ENCODE results near the gene MAGEA4. TPM values are rescaled to one million over a fixed set of nuclear protein-coding genes. Genes with fewer than 3 reads are reported as not detected.

Gene MAGEA4
- total and polyA plus RNA-seq, 2 donors (not counting 3 experiments of a cell fraction or from before 2014, with no cell fraction given) = not detected

- H3K4me1 ChIP-seq (ENCODE audit: control insufficient read depth, extremely low read depth, insufficient read depth, low read length) = no peaks in the 10 kb centered on the region
- CTCF ChIA-PET = no interaction called here
- intact Hi-C loops (cut with micrococcal nuclease) = no loop called here
- no peak overlapping the region for H3K9ac ChIP-seq (replicated peaks; ENCODE audit: extremely low read depth, insufficient read depth, low read length)
- POLR2A ChIA-PET = interaction anchor here (0.5 kb wide), 1 partner anchor 63 kb away, joined by 6 read pairs; no protein-coding TSS in a partner anchor
- dilution Hi-C loops (cut with MboI; ENCODE audit: extremely low pct_ligation_motif_present, low sequenced_read_pairs) = no loop called here
- no peaks in the 10 kb centered on the region for H4K20me1 ChIP-seq (replicated peaks; ENCODE audit: control insufficient read depth, extremely low read depth, insufficient read depth, low read length)
- no peak for TF ChIP-seq FOS (IDR thresholded peaks at IDR 0.05; ENCODE audit: borderline replicate concordance, insufficient read depth, low read length)
- no peak for TF ChIP-seq CTCF (IDR thresholded peaks at IDR 0.05; ENCODE audit: extremely low read depth in 1 of 2, insufficient read depth in 1 of 2, low read depth in 1 of 2, low read length in 2 of 2)
- no peak for TF ChIP-seq POLR2A (IDR thresholded peaks at IDR 0.05; ENCODE audit: low read depth, low read length)
- no peak for TF ChIP-seq GATA2 (IDR thresholded peaks at IDR 0.05; ENCODE audit: insufficient read depth, insufficient read length, low read depth, low read length)
- no peak for TF ChIP-seq JUN (IDR thresholded peaks at IDR 0.05; ENCODE audit: borderline replicate concordance, insufficient read depth, insufficient read length, low read depth)
- FAIRE-seq = no peak
- H3K9me1 ChIP-seq (replicated peaks; ENCODE audit: control insufficient read depth, extremely low read depth, insufficient read depth, low read length) = no peaks in the 10 kb centered on the region
- no peaks in the 10 kb centered on the region for H3K79me2 ChIP-seq (ENCODE audit: control insufficient read depth, insufficient read depth, low read length)
- DNase-seq (ENCODE audit: low read depth, low spot score) = no peak
- no peaks in the 10 kb centered on the region for H3K36me3 ChIP-seq (ENCODE audit: control insufficient read depth in 2 of 2, extremely low read depth in 1 of 2, insufficient read depth in 2 of 2, low read length in 2 of 2)
- H3K27me3 ChIP-seq (ENCODE audit: control insufficient read depth in 2 of 2, insufficient read depth in 2 of 2, low read length in 2 of 2) = no peaks in the 10 kb centered on the region
- BruUV-seq (replicated peaks) = no TSS peak
- no peak overlapping the region for H3K4me2 ChIP-seq (ENCODE audit: insufficient read depth, low read length)
- no peaks in the 10 kb centered on the region for H3K9me3 ChIP-seq (replicated peaks; ENCODE audit: control insufficient read depth, insufficient read depth, low read length)
- no peak overlapping the region for H3K27ac ChIP-seq (ENCODE audit: insufficient read depth, low read depth, low read length)
- H3K4me3 ChIP-seq (replicated peaks in 1 of 3; ENCODE audit: insufficient read depth in 1 of 3, low read depth in 1 of 3, low read length in 3 of 3) = no peak overlapping the region
- no peak overlapping the region for H2AFZ ChIP-seq (ENCODE audit: low read depth, low read length)
Observed at GRCh38 chrX:151919610-151920009, 6.9 kb downstream of the MAGEA4 start.

DNA sequence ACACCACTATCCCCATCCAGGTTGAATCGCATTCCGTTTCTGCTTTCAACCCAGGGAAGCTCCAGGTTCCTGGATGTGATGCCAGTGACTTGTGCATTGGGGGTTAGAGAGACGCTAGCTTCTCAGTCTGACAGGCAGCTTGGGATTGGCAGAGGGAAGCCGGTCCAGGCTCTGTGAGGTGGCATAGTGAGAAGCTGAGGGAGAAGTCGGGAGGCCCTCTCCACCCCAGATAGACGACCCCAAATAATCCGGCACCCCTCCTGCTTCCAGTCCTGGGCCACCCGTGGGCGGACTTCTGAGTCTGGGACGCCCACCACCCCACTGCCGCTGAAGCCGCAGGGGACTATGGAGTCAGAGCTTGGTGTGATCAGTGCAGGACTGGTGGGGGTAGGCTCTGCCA is 7.4 kb downstream of the MAGEA4 start:
- DNase-seq (ENCODE audit: low read depth, low spot score) (no peak), FAIRE-seq (no peak)
- H3K27ac ChIP-seq (ENCODE audit: insufficient read depth, low read depth, low read length) = no peak overlapping the region
- TF ChIP-seq MAX (IDR thresholded peaks at IDR 0.05; ENCODE audit: insufficient read depth, insufficient read length) (no peak), FOS (IDR thresholded peaks at IDR 0.05; ENCODE audit: borderline replicate concordance, insufficient read depth, low read length) (no peak), JUN (IDR thresholded peaks at IDR 0.05; ENCODE audit: borderline replicate concordance, insufficient read depth, insufficient read length, low read depth) (no peak), EZH2 (IDR thresholded peaks at IDR 0.05; ENCODE audit: borderline replicate concordance, low read depth, low read length, severe bottlenecking) (no peak), GATA2 (IDR thresholded peaks at IDR 0.05; ENCODE audit: insufficient read depth, insufficient read length, low read depth, low read length) (no peak), POLR2A (IDR thresholded peaks at IDR 0.05; ENCODE audit: low read depth, low read length) (no peak), POLR2AphosphoS5 (IDR thresholded peaks at IDR 0.05; ENCODE audit: insufficient read depth, low read depth, low read length) (no peak), CTCF (IDR thresholded peaks at IDR 0.05; ENCODE audit: extremely low read depth in 1 of 2, insufficient read depth in 1 of 2, low read depth in 1 of 2, low read length in 2 of 2) (no peak), MYC (IDR thresholded peaks at IDR 0.05; ENCODE audit: low read depth, low read length) (no peak)
- H3K4me1 ChIP-seq (ENCODE audit: control insufficient read depth, extremely low read depth, insufficient read depth, low read length) = no peaks in the 10 kb centered on the region
- H3K79me2 ChIP-seq (ENCODE audit: control insufficient read depth, insufficient read depth, low read length) = no peaks in the 10 kb centered on the region
- dilution Hi-C loops (cut with MboI; ENCODE audit: extremely low pct_ligation_motif_present, low sequenced_read_pairs) (no loop called here), intact Hi-C loops (cut with micrococcal nuclease) (no loop called here)
- H3K36me3 ChIP-seq (ENCODE audit: control insufficient read depth in 2 of 2, extremely low read depth in 1 of 2, insufficient read depth in 2 of 2, low read length in 2 of 2) = no peaks in the 10 kb centered on the region
- no peaks in the 10 kb centered on the region for H3K27me3 ChIP-seq (ENCODE audit: control insufficient read depth in 2 of 2, insufficient read depth in 2 of 2, low read length in 2 of 2)
- no peaks in the 10 kb centered on the region for H3K9me1 ChIP-seq (replicated peaks; ENCODE audit: control insufficient read depth, extremely low read depth, insufficient read depth, low read length)
- H2AFZ ChIP-seq (ENCODE audit: low read depth, low read length) = no peak overlapping the region
- H3K4me3 ChIP-seq (replicated peaks in 1 of 3; ENCODE audit: insufficient read depth in 1 of 3, low read depth in 1 of 3, low read length in 3 of 3) = no peak overlapping the region
- no TSS peak for BruUV-seq (replicated peaks)
- no peak overlapping the region for H3K4me2 ChIP-seq (ENCODE audit: insufficient read depth, low read length)
- H3K9ac ChIP-seq (replicated peaks; ENCODE audit: extremely low read depth, insufficient read depth, low read length) = no peak overlapping the region
- ChIA-PET CTCF (no interaction called here), POLR2A (interaction anchor here (0.5 kb wide), 1 partner anchor 62 kb away, joined by 6 read pairs; no protein-coding TSS in a partner anchor)
- H3K9me3 ChIP-seq (replicated peaks; ENCODE audit: control insufficient read depth, insufficient read depth, low read length) = no peaks in the 10 kb centered on the region
- H4K20me1 ChIP-seq (replicated peaks; ENCODE audit: control insufficient read depth, extremely low read depth, insufficient read depth, low read length) = no peaks in the 10 kb centered on the region
